K562 (cell line): ENCODE data around the gene FAM200B.

ENCODE experiments used
- KAT7 ChIP-seq: sonication (generic); formaldehyde crosslinking; IDR thresholded peaks from 2 replicates; pipeline ENCODE4 v1.8.0; 2022; ENCODE audit warnings: missing genetic modification reagents, mild to moderate bottlenecking, borderline replicate concordance
- PKNOX1 ChIP-seq: fragments of 450-650 bp; IDR thresholded peaks from 2 replicates; pipeline ENCODE4 v1.6.1; 2016
- POLR2A ChIP-seq: fragments of 450-650 bp; conservative IDR thresholded peaks from 2 replicates; pipeline ENCODE4 v1.6.1; 2016
- RFX7 ChIP-seq: fragments of 250-450 bp; sonication (Bioruptor Pico); IDR thresholded peaks from 2 replicates; pipeline ENCODE4 v1.5.1; 2021; ENCODE audit warnings: mild to moderate bottlenecking
- SAP30 ChIP-seq: fragments of 200-600 bp; sonication (generic); IDR thresholded peaks from 2 replicates; pipeline ENCODE4 v1.6.1; 2012; ENCODE audit warnings: borderline replicate concordance, low read depth, mild to moderate bottlenecking, moderate library complexity, low read length, control low read depth, inconsistent platforms; ENCODE audit not compliant: insufficient read depth, poor library complexity, severe bottlenecking
- SRSF9 ChIP-seq: fragments of 200-400 bp; formaldehyde crosslinking; IDR thresholded peaks from 2 replicates; pipeline ENCODE4 v1.6.1; 2017; ENCODE audit warnings: low read depth, low read length, borderline replicate concordance
- STAT5B ChIP-seq: fragments of 250-450 bp; sonication (Bioruptor Pico); IDR thresholded peaks from 2 replicates; pipeline ENCODE4 v1.8.0; 2021; ENCODE audit warnings: mild to moderate bottlenecking, inconsistent platforms
- YY1 ChIP-seq, 3 experiments: IDR thresholded peaks; 2 replicates each; pipeline ENCODE4 v1.6.1; 2011; ENCODE audit warnings: low read length in 2 of 3, mild to moderate bottlenecking in 2 of 3, moderate library complexity in 2 of 3, borderline replicate concordance in 1 of 3, control low read depth in 1 of 3, low read depth in 1 of 3; ENCODE audit not compliant: insufficient read depth in 3 of 3, insufficient replicate concordance in 2 of 3, control insufficient read depth in 1 of 3, insufficient read length in 1 of 3; ENCODE audit errors: extremely low read depth in 1 of 3
- ZFP30 ChIP-seq: fragments of 250-450 bp; sonication (Bioruptor Pico); IDR thresholded peaks from 2 replicates; pipeline ENCODE4 v1.8.0; 2022; ENCODE audit warnings: moderate library complexity, mild to moderate bottlenecking, inconsistent platforms, borderline replicate concordance
- ZNF121 ChIP-seq: sonication (generic); formaldehyde crosslinking; conservative IDR thresholded peaks from 2 replicates; pipeline ENCODE4 v1.8.0; 2022; ENCODE audit warnings: missing genetic modification reagents
- ZNF274 ChIP-seq: IDR thresholded peaks from 2 replicates; pipeline ENCODE4 v1.6.1; 2011; ENCODE audit warnings: low read depth, mild to moderate bottlenecking, low read length, moderate library complexity, borderline replicate concordance
- ZNF785 ChIP-seq: fragments of 250-450 bp; sonication (Bioruptor Pico); IDR thresholded peaks from 2 replicates; pipeline ENCODE4 v1.4.0; 2020; ENCODE audit warnings: mild to moderate bottlenecking

DNA sequence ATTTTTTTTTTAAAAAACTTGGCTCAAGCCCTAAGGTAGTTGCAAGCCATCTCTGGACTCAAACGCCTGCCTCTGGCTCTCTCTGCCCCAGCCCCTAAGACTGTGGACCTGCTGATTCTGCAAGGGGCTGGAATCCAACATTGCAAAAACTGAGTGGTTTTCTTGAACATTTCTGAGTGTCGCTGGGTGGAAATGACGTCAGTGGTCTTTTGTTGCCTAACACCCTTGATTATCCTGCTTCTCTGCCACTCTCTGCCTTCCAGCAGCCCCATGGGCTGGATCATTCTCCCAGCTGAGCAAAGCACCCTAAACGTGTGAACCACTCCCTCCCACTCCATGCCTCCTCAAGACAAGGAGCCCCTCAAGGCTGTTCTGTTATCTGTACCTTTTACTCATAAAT is 37.9 kb downstream of the FAM200B start:
- TF ChIP-seq RFX7 (CRISPR knock-in tag): no peak
- TF ChIP-seq ZNF121 (CRISPR knock-in tag): no peak
- no peak for TF ChIP-seq SAP30
- TF ChIP-seq YY1 (IDR thresholded peaks at IDR 0.05; ENCODE audit: borderline replicate concordance in 1 of 3, control insufficient read depth in 1 of 3, extremely low read depth in 1 of 3, insufficient read depth in 3 of 3, insufficient read length in 1 of 3, insufficient replicate concordance in 2 of 3, low read depth in 1 of 3, low read length in 2 of 3): no peak
- TF ChIP-seq STAT5B (CRISPR knock-in tag): no peak
- TF ChIP-seq ZFP30 (CRISPR knock-in tag): no peak
- no peak for TF ChIP-seq SRSF9
- TF ChIP-seq PKNOX1: no peak
- TF ChIP-seq POLR2A: no peak
- no peak for TF ChIP-seq ZNF785 (CRISPR knock-in tag)
- no peak for TF ChIP-seq KAT7 (CRISPR knock-in tag)
- TF ChIP-seq ZNF274: no peak
